HK-2 (cell line): ENCODE results near the gene ADAM19.
"Not testable (repeated sequence)": the region's sequence is repeated elsewhere in the genome, so short reads cannot be mapped to it uniquely, and the experiment has no call there.

Experiments
- DNase-seq: peaks from one replicate; pipeline ENCODE4 v3.0.0-alpha.2; 2018; ENCODE audit not compliant: unreplicated experiment

The ADAM19 gene

GRCh38 chr5:157486221-157486681, 89.3 kb downstream of the ADAM19 start:
- DNase-seq, result no peak

DNA sequence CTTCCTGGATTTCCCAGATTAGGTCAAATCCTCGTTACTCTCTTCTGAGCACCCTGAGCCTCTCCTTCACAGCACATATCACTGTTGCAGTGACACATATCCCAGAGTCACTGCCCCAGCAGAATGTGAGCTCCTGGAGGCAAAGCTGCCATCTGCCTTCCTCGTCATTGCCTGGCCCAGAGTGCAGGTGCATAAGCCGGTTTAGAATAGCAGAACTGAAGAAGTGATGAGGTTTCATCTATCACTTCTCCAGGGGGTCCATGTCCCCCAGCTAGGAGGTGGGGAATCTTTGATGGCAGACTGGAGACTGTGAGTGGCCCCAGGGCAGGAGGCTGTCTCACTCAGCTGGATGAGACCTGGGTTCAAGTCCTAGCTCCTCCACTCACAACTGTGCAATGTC, 89.8 kb downstream of the ADAM19 start:
- no peak for DNase-seq

- DNase-seq, result no peak
Observed at GRCh38 chr5:157485340-157485739, 90.2 kb downstream of the ADAM19 start.

DNA sequence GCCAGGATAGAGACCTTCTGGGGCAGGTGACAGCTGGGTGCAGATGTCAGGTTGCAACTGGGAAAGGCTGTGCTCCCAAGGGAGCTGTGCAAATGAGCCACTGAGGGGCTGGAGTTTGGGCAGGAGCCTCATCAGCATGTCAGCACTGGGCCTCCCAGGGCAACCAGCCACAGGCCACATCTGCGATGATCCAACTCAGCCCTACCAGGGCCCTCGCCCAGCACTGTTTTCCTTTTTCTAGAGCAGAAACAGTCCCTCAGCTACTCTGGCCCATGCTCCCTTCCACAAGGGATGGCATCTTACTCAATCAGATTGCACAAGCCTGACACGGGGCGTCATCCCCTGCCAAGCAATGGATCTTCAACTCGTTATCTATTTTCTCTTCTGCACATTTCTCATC, 90.8 kb downstream of the ADAM19 start:
- DNase-seq, result no peak

DNA sequence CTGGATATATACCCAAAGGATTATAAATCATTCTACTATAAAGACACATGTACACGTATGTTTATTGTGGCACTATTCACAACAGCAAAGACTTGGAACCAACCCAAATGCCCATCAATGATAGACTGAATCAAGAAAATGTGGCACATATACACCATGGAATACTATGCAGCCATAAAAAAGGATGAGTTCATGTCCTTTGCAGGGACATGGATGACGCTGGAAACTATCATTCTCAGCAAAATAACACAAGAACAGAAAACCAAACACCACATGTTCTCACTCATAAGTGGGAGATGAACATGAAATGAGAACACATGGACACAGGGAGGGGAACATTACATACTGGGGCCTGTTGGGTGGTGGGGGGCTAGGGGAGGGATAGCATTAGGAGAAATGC, 92.9 kb downstream of the ADAM19 start:
- DNase-seq, result not testable (repeated sequence)

DNA sequence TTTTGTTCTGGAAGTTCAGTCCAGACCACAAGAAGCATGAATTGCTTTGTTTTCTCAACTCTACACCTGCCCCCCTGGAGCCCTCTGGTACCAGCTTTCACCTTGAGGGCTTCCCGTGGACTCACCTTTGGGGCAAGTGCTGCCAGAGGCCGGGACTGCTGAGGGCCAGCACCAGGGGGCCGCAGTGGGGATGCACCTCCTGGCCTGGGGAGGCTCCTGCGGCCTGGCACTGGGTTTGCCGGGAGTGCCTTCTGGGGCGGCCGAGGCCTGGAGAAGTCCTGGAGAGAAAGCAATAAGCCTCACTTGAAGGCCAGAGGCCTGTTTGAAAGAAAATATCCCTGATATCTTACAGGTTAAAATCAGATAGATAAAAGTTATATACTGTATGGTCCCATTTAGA, 93.9 kb downstream of the ADAM19 start:
- DNase-seq, result no peak

DNA sequence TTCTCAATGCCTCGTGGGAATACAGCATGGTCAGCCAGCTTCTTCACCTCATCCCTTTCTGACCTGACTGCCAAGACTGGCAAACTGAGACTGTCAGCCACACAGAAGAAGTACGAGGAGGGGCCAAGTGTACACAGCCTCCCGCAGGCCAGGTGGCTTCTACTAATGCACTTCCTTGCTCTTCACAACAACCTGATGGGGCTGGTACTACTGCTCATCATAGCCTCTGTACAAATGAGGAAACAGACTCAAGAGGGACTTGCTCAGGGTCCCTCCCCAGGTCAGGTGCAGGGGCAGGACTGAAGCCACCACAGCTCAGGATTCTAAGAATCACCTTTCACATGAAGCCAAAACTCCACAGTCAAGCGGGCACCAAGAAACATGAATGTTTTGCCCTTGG, 94.3 kb downstream of the ADAM19 start:
- no peak for DNase-seq

DNA sequence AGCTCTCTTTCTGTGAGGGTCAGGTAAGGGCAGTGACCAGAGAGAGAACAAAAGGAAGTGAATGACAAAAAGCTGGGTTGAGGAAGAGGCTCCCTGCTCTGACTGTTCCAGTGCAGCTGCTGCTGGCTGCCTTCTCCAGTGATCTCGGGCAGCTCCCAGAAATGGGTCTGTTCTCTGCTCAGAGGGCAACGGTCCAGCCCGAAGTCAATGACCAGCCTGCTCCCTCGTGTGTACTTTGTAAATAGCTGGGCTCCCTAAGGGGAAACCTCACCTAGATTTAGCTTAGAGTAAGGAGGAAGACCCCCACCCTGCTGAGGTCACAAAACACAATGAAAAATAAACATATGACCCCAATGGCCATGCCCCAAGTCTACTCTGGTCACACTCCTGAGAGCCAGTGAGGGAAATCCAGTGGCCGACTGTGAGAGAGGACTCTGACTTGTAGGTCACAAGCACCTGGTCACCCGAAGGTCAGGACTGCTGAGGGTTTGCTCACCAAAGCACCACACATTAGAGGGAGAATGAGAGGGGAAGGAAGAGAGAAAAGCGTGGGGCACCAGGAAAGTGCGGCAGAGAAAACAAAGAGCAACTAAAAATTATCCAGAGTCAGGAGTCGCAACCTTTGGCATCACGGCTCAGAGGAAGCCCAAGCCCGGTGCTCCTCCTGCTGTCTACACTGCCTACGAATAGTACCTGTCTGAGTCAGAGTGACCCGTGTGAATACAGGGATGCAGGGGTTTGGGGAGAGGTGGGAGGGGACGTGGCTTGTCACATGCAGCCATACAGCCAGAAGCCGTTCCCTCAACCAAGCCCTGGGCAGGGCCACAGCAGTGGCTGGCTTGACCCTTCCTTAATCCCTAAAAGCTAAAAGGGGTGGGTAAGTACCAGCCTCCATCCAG, 95.7 kb downstream of the ADAM19 start:
- no peak for DNase-seq

GRCh38 chr5:157479166-157479565, 96.4 kb downstream of the ADAM19 start:
- no peak for DNase-seq

DNA sequence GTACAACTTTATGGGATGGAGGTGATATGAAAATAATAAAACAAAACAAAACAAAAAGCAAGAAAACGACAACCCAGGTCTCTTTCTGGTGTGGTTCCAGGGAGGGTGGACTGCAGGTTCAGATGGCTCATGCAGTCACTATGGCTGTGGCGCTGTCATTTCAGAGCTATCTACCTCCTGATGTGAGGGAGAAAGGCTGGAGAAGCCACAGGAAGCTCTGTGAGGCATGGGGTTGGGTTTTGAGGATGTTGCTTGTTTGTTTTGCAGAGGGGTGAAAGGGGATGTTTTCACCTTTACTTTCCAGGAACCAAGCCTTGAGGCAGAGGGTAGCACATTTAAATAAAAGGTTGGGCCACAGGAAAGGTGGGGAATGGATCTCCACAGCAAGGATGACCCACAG, 96.8 kb downstream of the ADAM19 start:
- DNase-seq, result no peak

DNA sequence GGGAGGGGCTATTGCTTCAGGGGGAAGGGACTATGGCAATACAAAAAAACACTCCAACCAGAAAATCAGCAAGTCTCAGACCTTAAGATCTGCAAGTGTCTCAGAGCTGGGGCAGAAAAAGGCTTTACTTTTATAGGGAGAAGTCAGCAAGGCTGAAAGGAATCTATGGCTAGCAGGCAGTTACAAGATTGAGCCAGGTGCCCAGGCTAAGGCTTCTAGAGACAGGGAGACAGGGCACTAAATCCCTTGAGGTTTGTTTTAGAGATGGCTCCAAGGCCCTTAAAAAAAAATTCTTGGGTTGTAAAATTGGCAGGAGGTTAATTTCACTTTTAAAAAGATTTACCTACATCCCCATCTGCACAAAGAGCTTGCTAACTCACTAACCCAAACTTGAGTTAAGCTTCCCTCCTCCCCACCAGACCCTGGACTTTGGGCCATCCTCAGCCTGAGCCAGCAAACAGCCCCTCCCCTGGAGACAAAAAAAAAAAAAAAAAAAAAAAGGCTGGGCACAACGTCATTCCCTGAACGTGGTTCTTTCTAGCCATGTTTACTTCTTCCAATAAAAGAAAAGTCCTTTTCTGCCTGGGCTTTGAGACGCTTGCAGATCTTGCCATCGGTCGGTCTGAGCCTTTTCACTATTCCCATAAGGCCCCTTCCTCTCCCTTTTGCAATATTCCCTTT, 97.6 kb downstream of the ADAM19 start:
- DNase-seq, result no peak

- no peak for DNase-seq
Observed at GRCh38 chr5:157476702-157477408, 98.7 kb downstream of the ADAM19 start.

DNA sequence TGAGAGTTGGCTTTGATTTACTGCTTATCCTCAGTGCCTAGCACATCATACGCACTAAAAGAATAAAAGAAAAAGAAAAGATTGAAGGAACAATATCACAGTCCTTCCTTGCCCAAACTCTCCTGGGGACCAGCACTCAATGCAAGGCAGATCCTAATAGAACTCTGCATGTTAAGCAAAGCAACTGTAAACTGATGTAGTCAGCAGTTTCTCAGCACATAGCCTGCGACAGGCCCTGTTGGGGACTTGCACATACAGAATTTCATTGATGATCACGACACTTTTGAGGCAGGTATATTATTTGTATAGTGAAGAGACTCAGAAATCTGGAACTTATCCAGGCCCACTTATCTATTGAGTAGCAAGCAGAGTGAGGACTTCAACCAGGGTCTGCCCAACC, 100.1 kb downstream of the ADAM19 start:
- no peak for DNase-seq

DNA sequence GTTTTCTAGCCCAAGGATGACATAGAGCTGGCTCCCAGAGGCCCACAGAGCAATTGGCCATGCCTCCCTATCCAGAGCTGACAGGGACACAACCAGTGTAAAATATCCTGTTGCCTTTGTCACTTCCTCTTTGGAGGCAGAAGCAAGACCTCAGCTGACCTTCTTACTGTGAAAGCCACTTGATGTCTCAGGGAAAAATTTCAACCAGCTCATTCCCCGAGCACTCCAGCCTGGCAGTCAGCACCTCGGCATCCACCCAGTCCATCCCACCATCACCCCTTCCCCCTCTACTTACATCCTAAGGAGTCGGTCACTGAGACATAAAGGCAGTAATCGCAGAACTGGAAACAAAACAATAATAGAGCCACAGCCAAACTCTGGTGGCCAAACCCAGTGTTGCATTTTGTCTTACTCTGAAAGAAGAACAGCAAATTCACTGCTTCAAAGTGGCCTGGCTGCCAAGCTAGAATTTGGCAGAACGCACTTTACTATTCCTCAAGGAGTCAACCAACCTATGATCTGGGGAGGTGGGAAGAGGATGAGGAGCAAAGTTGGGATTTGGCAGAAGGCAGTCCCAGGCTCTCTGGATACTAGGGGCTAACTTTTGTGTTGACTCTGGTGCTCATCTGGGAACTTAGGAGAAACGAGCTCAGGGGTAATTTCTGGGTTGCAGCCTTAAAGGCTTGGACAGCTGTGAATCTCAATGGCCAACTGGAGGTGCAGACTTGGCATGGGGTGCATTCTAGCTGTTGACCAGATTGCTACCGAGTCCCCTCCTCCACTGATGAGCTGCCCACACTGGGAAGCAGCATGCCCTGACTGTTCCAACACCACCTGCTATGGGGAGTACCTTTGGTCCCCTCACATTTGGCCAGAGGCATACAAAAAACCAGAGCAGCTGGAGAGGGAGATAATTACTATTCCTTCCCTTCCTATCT, 101.9 kb downstream of the ADAM19 start:
- no peak for DNase-seq

DNA sequence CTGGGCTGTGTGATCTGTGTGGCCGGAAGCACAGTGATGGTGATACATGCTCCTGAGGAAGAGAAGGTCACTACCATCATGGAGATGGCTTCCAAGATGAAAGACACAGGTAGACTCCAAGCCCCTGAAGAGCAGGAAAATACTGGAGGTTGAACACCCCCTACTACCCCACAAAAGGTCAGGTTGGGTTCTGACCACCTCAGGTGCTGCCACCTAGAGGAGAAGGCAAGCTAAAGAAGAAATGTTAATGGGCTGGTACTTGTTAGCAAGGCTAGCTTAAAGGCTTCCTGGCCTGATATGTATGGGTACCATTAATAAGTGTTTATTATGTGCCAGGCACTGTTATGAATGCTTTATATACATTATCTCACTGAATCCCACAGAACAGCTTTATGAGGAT, 103.9 kb downstream of the ADAM19 start:
- DNase-seq, result no peak

GRCh38 chr5:157470631-157471030, 104.9 kb downstream of the ADAM19 start:
- no peak for DNase-seq

GRCh38 chr5:157469687-157470086, 105.9 kb downstream of the ADAM19 start:
- DNase-seq, result no peak

DNA sequence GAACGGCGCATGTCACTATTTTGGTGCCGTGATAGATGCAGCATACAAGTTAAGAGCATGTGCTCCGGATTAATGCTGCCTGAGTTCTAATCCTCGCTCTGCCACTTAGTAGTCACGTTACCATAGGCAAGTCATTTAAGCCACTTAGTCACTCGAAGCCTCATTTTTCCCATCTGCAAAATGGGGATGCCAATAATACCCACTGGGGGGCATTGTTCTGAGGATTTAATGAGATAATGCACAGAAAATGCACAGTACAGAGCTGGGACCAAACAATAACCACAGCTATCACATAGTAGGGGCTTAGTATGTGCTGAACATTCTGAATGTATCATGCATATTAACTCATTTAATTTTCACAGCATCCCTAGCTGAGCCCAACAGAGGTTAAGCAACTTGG, 106.5 kb downstream of the ADAM19 start:
- no peak for DNase-seq

GRCh38 chr5:157468293-157468965, 107.1 kb downstream of the ADAM19 start:
- no peak for DNase-seq

GRCh38 chr5:157464519-157465171, 110.9 kb downstream of the ADAM19 start:
- no peak for DNase-seq
